ENCODE results near the gene PDE8A. TPM values are rescaled to one million over a fixed set of nuclear protein-coding genes. Genes with fewer than 3 reads are reported as not detected.
A peak's percentile ranks its signal among the peaks of the same experiment; 100 is the strongest.

PDE8A gene
- total and polyA plus RNA-seq, 2 donors (not counting 3 experiments of a cell fraction or from before 2014, with no cell fraction given), result 21.3 to 45.7 TPM

- Histone ChIP-seq H3K9me1 (replicated peaks; ENCODE audit: control insufficient read depth, extremely low read depth, insufficient read depth, low read length) (no peaks in the 10 kb centered on the region), H3K9me3 (replicated peaks; ENCODE audit: control insufficient read depth, insufficient read depth, low read length) (no peaks in the 10 kb centered on the region), H3K4me3 (replicated peaks in 1 of 3; ENCODE audit: insufficient read depth in 1 of 3, low read depth in 1 of 3, low read length in 3 of 3) (no peak overlapping the region), H3K27ac (ENCODE audit: insufficient read depth, low read depth, low read length) (no peak overlapping the region), H3K4me2 (ENCODE audit: insufficient read depth, low read length) (no peak overlapping the region), H3K9ac (replicated peaks; ENCODE audit: extremely low read depth, insufficient read depth, low read length) (no peak overlapping the region), H3K4me1 (ENCODE audit: control insufficient read depth, extremely low read depth, insufficient read depth, low read length) (no peaks in the 10 kb centered on the region), H4K20me1 (replicated peaks; ENCODE audit: control insufficient read depth, extremely low read depth, insufficient read depth, low read length) (no peaks in the 10 kb centered on the region), H3K36me3 (ENCODE audit: control insufficient read depth in 2 of 2, extremely low read depth in 1 of 2, insufficient read depth in 2 of 2, low read length in 2 of 2) (no peaks in the 10 kb centered on the region), H3K79me2 (ENCODE audit: control insufficient read depth, insufficient read depth, low read length) (no peaks in the 10 kb centered on the region), H3K27me3 (ENCODE audit: control insufficient read depth in 2 of 2, insufficient read depth in 2 of 2, low read length in 2 of 2) (no peaks in the 10 kb centered on the region), H2AFZ (ENCODE audit: low read depth, low read length) (no peak overlapping the region)
- TF ChIP-seq EZH2 (IDR thresholded peaks at IDR 0.05; ENCODE audit: borderline replicate concordance, low read depth, low read length, severe bottlenecking) (no peak), GATA2 (IDR thresholded peaks at IDR 0.05; ENCODE audit: insufficient read depth, insufficient read length, low read depth, low read length) (no peak), FOS (IDR thresholded peaks at IDR 0.05; ENCODE audit: borderline replicate concordance, insufficient read depth, low read length) (no peak), MAX (IDR thresholded peaks at IDR 0.05; ENCODE audit: insufficient read depth, insufficient read length) (no peak), MYC (IDR thresholded peaks at IDR 0.05; ENCODE audit: low read depth, low read length) (no peak), POLR2A (IDR thresholded peaks at IDR 0.05; ENCODE audit: low read depth, low read length) (no peak), CTCF (IDR thresholded peaks at IDR 0.05; ENCODE audit: extremely low read depth in 1 of 2, insufficient read depth in 1 of 2, low read depth in 1 of 2, low read length in 2 of 2) (no peak), POLR2AphosphoS5 (IDR thresholded peaks at IDR 0.05; ENCODE audit: insufficient read depth, low read depth, low read length) (no peak), JUN (IDR thresholded peaks at IDR 0.05; ENCODE audit: borderline replicate concordance, insufficient read depth, insufficient read length, low read depth) (no peak)
- ChIA-PET POLR2A (no interaction called here), CTCF (no interaction called here)
- intact Hi-C loops (cut with micrococcal nuclease) (no loop called here), dilution Hi-C loops (cut with MboI; ENCODE audit: extremely low pct_ligation_motif_present, low sequenced_read_pairs) (no loop called here)
- no TSS peak for BruUV-seq (replicated peaks)
- no peak for DNase-seq (ENCODE audit: low read depth, low spot score)
- FAIRE-seq, result peak; percentile 31
These were observed 118.7 kb downstream of the PDE8A start for GRCh38 chr15:85100186-85100937.
